HCT116 (cell line): ENCODE data around the gene SUPT5H.

Experiments
- CEBPB ChIP-seq: IDR thresholded peaks from 2 replicates; pipeline ENCODE4 v1.6.1; 2012; ENCODE audit warnings: low read depth
- ELF1 ChIP-seq: IDR thresholded peaks from 2 replicates; pipeline ENCODE4 v1.6.1; 2012; ENCODE audit warnings: low read depth, borderline replicate concordance
- EZH2phosphoT487 ChIP-seq: fragments of 200-600 bp; IDR thresholded peaks from 2 replicates; pipeline ENCODE4 v1.6.1; 2018; ENCODE audit warnings: antibody characterized with exemption, borderline replicate concordance
- JUND ChIP-seq: IDR thresholded peaks from 2 replicates; pipeline ENCODE4 v1.6.1; 2012
- POLR2A ChIP-seq: IDR thresholded peaks from 2 replicates; pipeline ENCODE4 v1.7.0; 2011; ENCODE audit warnings: borderline replicate concordance; ENCODE audit not compliant: insufficient read depth, insufficient read length; ENCODE audit errors: extremely low read depth
- POLR2AphosphoS5 ChIP-seq: IDR thresholded peaks from 2 replicates; pipeline ENCODE4 v1.6.1; 2011; ENCODE audit warnings: mild to moderate bottlenecking, low read depth, low read length, moderate library complexity
- RAD21 ChIP-seq: IDR thresholded peaks from 2 replicates; pipeline ENCODE4 v1.6.1; 2012; ENCODE audit warnings: low read depth, mild to moderate bottlenecking
- SRF ChIP-seq: IDR thresholded peaks from 2 replicates; pipeline ENCODE4 v1.6.1; 2012; ENCODE audit warnings: low read depth
- TCF7L2 ChIP-seq: IDR thresholded peaks from 2 replicates; pipeline ENCODE4 v1.7.0; 2011; ENCODE audit warnings: borderline replicate concordance, inconsistent platforms; ENCODE audit not compliant: insufficient read depth, insufficient read length; ENCODE audit errors: extremely low read depth
- YY1 ChIP-seq: IDR thresholded peaks from 2 replicates; pipeline ENCODE4 v1.6.1; 2011; ENCODE audit warnings: low read length, low read depth, moderate library complexity, mild to moderate bottlenecking; ENCODE audit not compliant: insufficient replicate concordance; ENCODE audit errors: extremely low read depth
- TF ChIP-seq, protein P1 (sequence below), 3 experiments: fragments of 200-600 bp in 1 of 3; sonication (generic) in 1 of 3; IDR thresholded peaks in 2 of 3; conservative IDR thresholded peaks in 1 of 3; 2 replicates each; pipeline ENCODE4 v1.5.1; 2012 to 2017; ENCODE audit warnings: low read depth in 2 of 3, low read length in 2 of 3, antibody characterized with exemption in 1 of 3, borderline replicate concordance in 1 of 3, control low read depth in 1 of 3, mild to moderate bottlenecking in 1 of 3, mixed read lengths in 1 of 3, mixed run types in 1 of 3, moderate library complexity in 1 of 3; ENCODE audit not compliant: insufficient read depth in 1 of 3
- TF ChIP-seq, protein P2 (sequence below): IDR thresholded peaks from 2 replicates; pipeline ENCODE4 v1.6.1; 2011; ENCODE audit warnings: mild to moderate bottlenecking, low read length, moderate library complexity; ENCODE audit not compliant: insufficient replicate concordance; ENCODE audit errors: extremely low read depth
- TF ChIP-seq, protein P3 (sequence below): IDR thresholded peaks from 2 replicates; pipeline ENCODE4 v1.6.1; 2012
- TF ChIP-seq, protein P4 (sequence below): IDR thresholded peaks from 2 replicates; pipeline ENCODE4 v1.6.1; 2012

DNA sequence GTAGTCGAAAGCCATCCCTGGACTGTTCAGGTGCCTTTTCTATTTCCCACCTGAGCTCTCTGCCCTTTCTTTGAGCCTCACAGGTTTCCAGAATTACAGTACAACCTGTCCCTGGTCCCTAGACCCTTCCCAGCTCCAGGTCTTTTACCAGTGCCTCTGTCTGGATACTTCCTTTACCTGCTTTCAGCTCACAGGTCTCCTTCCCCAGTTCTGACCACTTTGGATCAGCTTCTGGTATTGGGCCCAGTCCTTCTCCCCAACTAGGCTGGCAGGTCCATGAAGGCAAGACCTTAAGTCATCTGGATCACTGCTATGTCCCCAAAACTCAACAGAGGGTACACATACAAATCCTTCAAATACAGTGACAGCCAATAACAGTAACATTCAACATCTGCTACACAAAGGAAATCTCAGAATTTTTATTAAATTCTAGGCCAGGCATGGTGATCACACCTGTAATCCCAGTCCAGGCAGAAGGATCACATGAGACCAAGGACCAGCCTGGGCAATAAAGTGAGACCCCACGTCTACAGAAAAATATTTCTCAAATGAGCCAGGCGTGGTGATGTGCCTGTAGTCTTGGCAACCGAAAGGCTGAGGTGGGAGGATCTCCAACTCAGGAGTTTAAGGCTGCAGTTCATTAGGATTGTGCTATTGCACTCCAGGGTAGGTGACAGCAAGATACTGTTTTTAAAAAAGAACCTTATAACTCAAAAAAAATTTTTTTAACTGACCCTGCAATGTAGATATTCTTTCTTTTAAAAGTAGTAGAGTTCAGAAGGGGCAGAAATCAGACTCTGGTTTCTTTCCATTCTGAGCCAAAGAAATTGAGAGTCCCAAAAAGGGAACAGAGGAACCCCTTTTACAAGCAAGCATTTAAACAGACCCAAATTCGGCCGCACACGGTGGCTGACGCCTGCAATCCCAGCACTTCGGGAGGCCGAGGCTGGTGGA, 11.0 kb upstream of the SUPT5H start:
- TF ChIP-seq, protein P1, sequence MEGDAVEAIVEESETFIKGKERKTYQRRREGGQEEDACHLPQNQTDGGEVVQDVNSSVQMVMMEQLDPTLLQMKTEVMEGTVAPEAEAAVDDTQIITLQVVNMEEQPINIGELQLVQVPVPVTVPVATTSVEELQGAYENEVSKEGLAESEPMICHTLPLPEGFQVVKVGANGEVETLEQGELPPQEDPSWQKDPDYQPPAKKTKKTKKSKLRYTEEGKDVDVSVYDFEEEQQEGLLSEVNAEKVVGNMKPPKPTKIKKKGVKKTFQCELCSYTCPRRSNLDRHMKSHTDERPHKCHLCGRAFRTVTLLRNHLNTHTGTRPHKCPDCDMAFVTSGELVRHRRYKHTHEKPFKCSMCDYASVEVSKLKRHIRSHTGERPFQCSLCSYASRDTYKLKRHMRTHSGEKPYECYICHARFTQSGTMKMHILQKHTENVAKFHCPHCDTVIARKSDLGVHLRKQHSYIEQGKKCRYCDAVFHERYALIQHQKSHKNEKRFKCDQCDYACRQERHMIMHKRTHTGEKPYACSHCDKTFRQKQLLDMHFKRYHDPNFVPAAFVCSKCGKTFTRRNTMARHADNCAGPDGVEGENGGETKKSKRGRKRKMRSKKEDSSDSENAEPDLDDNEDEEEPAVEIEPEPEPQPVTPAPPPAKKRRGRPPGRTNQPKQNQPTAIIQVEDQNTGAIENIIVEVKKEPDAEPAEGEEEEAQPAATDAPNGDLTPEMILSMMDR (IDR thresholded peaks at IDR 0.05 in 2 of 3, conservative IDR thresholded peaks at IDR 0.05 in 1 of 3; ENCODE audit: borderline replicate concordance in 1 of 3, insufficient read depth in 1 of 3, low read depth in 2 of 3, low read length in 2 of 3) = no peak
- TF ChIP-seq CEBPB (no peak), SRF (no peak), POLR2AphosphoS5 (no peak; the same call in 1 of the 2 replicates), POLR2A (no peak), TCF7L2 (no peak), ELF1 (no peak), YY1 (no peak), RAD21 (no peak), EZH2phosphoT487 (no peak), JUND (no peak)
- TF ChIP-seq, protein P2, sequence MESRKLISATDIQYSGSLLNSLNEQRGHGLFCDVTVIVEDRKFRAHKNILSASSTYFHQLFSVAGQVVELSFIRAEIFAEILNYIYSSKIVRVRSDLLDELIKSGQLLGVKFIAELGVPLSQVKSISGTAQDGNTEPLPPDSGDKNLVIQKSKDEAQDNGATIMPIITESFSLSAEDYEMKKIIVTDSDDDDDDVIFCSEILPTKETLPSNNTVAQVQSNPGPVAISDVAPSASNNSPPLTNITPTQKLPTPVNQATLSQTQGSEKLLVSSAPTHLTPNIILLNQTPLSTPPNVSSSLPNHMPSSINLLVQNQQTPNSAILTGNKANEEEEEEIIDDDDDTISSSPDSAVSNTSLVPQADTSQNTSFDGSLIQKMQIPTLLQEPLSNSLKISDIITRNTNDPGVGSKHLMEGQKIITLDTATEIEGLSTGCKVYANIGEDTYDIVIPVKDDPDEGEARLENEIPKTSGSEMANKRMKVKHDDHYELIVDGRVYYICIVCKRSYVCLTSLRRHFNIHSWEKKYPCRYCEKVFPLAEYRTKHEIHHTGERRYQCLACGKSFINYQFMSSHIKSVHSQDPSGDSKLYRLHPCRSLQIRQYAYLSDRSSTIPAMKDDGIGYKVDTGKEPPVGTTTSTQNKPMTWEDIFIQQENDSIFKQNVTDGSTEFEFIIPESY = no peak
- TF ChIP-seq, protein P3, sequence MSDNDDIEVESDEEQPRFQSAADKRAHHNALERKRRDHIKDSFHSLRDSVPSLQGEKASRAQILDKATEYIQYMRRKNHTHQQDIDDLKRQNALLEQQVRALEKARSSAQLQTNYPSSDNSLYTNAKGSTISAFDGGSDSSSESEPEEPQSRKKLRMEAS = no peak
- TF ChIP-seq, protein P4, sequence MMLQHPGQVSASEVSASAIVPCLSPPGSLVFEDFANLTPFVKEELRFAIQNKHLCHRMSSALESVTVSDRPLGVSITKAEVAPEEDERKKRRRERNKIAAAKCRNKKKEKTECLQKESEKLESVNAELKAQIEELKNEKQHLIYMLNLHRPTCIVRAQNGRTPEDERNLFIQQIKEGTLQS = no peak
